IPS-20b (cell line): ENCODE measurements around the gene PPM1F.
A peak's percentile ranks its signal among the peaks of the same experiment; 100 is the strongest.

Experiments
- H3K27ac ChIP-seq: one replicate; pipeline ENCODE4 v1.5.1; 2013; ENCODE audit warnings: low read length
- H3K27me3 ChIP-seq: 2 replicates; pipeline ENCODE4 v1.6.1; 2013; ENCODE audit warnings: mild to moderate bottlenecking, low read length, inconsistent platforms; ENCODE audit not compliant: insufficient read depth
- H3K36me3 ChIP-seq: 2 replicates; pipeline ENCODE4 v1.6.1; 2013; ENCODE audit warnings: low read depth, mild to moderate bottlenecking, inconsistent platforms, low read length, moderate library complexity; ENCODE audit not compliant: insufficient read depth
- H3K4me1 ChIP-seq: 2 replicates; pipeline ENCODE4 v1.6.1; 2013; ENCODE audit warnings: mild to moderate bottlenecking, control low read depth, inconsistent platforms, low read length, moderate library complexity; ENCODE audit not compliant: insufficient read depth
- H3K4me3 ChIP-seq: 2 replicates; pipeline ENCODE4 v1.5.1; 2013; ENCODE audit warnings: mild to moderate bottlenecking, low read length, inconsistent platforms
- H3K9ac ChIP-seq: 2 replicates; pipeline ENCODE4 v1.6.1; 2013; ENCODE audit warnings: low read depth, mild to moderate bottlenecking, inconsistent platforms, low read length, moderate library complexity
- H3K9me3 ChIP-seq: 2 replicates; pipeline ENCODE4 v1.6.1; 2013; ENCODE audit warnings: mild to moderate bottlenecking, low read depth, low read length, inconsistent platforms; ENCODE audit not compliant: insufficient read depth

The PPM1F gene

GRCh38 chr22:21989049-21989448, 36.4 kb upstream of the PPM1F start:
- no peak overlapping the region for H3K4me3 ChIP-seq
- H3K27ac ChIP-seq: no peak overlapping the region
- no peak overlapping the region for H3K9ac ChIP-seq
- peaks cover 85% of the 10 kb centered on the region for H3K27me3 ChIP-seq
- H3K4me1 ChIP-seq: no peaks in the 10 kb centered on the region
- no peaks in the 10 kb centered on the region for H3K36me3 ChIP-seq
- H3K9me3 ChIP-seq: no peaks in the 10 kb centered on the region

DNA sequence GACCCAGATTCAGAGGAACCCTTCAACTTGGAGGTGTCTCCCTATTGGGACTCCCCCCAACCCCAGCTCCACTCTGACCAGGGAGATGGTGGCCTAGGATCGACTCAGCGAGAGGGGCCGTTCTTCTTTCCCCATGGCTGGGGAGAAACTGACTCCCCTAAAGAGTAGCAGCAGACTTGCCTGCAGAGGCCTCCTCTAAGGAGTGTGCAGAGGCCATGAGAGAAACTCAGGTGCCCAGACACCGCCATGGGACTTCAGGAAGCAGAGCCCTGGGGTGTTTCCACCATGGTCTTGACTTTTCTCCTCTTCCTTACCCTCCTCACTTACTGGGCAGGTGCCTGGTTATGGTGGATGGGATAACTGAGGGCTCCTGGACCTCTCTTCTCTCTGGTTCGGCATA, 32.6 kb upstream of the PPM1F start:
- Histone ChIP-seq H3K9ac (no peak overlapping the region), H3K4me1 (no peaks in the 10 kb centered on the region), H3K36me3 (no peaks in the 10 kb centered on the region; the same call in 1 of the 2 replicates), H3K4me3 (no peak overlapping the region), H3K27ac (no peak overlapping the region), H3K27me3 (peaks cover 47% of the 10 kb centered on the region), H3K9me3 (no peaks in the 10 kb centered on the region)

DNA sequence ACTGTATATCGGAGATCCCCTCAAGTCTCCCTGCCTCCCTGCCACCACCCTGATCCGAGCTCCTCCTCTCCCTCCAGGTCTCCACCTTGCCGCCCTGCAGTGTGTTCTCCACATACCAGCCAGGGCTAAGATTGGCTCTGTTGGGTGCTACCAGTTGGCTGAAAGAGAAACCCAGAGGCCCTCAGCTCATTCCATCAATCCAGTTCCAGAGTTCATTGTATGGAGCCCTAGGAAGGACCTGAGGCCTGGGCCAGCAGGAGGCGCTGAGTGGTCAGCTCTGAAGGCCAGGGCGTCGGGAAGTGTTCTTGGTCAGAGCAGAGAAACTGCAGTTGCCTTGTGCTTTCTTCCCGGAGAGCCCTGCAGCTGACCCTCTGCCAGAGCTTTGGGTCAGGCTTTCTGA, 32.1 kb upstream of the PPM1F start:
- H3K4me3 ChIP-seq: no peak overlapping the region

GRCh38 chr22:21982338-21982965, 29.8 kb upstream of the PPM1F start, which contains the start of gene TOP3B:
TOP3B (minus strand) TSS chr22:21982787; CDS start chr22:21975709, 7,078 bp downstream.
- Histone ChIP-seq H3K4me3 (peak within 1 kb of the TSS; percentile 98), H3K4me1 (no peaks in the 10 kb centered on the region), H3K27me3 (peaks cover 19% of the 10 kb centered on the region), H3K9me3 (no peaks in the 10 kb centered on the region), H3K27ac (peak within 1 kb of the TSS; percentile 81), H3K9ac (peak within 1 kb of the TSS; percentile 95), H3K36me3 (no peaks in the 10 kb centered on the region; the same call in 1 of the 2 replicates)

More for the DNA sequence above, 32.1 kb upstream of the PPM1F start:
- Histone ChIP-seq H3K4me1 (no peaks in the 10 kb centered on the region), H3K9me3 (no peaks in the 10 kb centered on the region), H3K36me3 (no peaks in the 10 kb centered on the region; the same call in 1 of the 2 replicates), H3K27me3 (peaks cover 42% of the 10 kb centered on the region), H3K9ac (no peak overlapping the region), H3K27ac (no peak overlapping the region)

GRCh38 chr22:21981874-21982273, 29.2 kb upstream of the PPM1F start:
- no peaks in the 10 kb centered on the region for H3K4me1 ChIP-seq
- H3K27me3 ChIP-seq: peaks cover 13% of the 10 kb centered on the region
- peak overlapping the region; percentile 81 for H3K27ac ChIP-seq
- H3K9ac ChIP-seq: peak overlapping the region; percentile 95
- no peaks in the 10 kb centered on the region for H3K9me3 ChIP-seq
- peak overlapping the region; percentile 98 for H3K4me3 ChIP-seq
- no peaks in the 10 kb centered on the region; the same call in 1 of the 2 replicates for H3K36me3 ChIP-seq

DNA sequence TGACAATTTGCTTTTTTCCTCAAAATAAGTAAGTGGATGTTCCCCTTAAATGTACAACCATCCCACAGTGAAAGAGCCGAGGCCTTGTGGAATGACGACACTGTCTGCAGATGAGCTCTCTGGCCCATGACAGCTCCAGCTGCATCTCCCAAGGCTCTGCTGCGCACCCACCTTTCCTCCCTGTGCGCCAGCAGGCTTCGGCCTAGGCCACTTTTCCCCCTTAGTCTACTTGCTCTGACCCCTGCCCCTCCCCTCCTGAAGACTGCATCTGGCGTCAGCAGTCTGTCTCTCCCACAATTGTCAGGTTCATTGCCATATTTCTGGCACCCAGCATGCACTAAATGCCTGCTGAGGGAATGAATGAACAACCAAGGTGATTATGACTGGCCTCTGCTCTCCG, 27.9 kb upstream of the PPM1F start:
- Histone ChIP-seq H3K9me3 (no peaks in the 10 kb centered on the region), H3K4me3 (no peak overlapping the region), H3K27ac (no peak overlapping the region), H3K27me3 (peaks cover 6% of the 10 kb centered on the region), H3K9ac (no peak overlapping the region), H3K36me3 (peaks cover 4% of the 10 kb centered on the region), H3K4me1 (no peaks in the 10 kb centered on the region)

DNA sequence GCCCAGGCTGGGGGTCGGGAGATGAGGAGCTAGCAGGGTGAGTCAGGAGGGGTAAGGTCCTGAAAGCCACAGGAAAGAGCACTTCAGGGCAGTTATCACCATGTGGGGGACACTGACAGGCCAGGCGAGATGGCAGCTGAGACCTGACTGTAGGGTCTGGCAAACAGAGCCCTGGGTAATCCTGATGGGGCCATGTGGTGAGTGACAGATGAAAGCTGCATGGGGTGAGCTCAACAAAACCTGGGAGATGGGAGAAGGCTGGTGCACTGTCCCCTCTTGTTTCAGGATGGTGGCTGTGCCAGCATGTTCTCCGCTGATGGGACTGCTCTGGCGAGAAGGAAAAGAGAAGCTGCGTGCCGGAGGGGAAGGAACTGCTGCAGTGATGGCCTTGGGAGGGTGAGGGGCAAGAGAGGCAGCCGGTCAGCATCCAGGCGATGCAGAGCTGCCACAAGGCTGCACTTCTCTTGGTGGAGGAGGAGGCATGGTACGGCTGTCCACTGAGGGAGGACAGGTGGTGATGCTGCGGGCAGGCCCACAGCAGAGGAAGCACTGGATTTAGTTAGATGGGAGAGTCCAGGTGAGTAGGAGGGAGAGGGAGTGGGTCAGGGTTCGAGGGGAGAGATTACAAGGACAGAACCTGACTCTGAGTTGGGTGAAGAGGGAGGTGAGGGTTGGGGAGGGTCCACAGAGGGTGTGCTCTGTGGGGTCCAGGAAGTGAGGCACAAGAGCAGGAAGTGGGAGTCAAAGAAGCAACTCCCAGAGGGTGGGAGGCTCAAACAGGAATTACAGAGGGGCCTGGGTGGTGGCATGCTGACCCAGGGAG, 26.1 kb upstream of the PPM1F start:
- H3K27ac ChIP-seq: no peak overlapping the region
- no peaks in the 10 kb centered on the region for H3K27me3 ChIP-seq
- H3K4me3 ChIP-seq: no peak overlapping the region
- H3K9me3 ChIP-seq: no peaks in the 10 kb centered on the region
- H3K36me3 ChIP-seq: peaks cover 22% of the 10 kb centered on the region
- no peaks in the 10 kb centered on the region for H3K4me1 ChIP-seq
- H3K9ac ChIP-seq: no peak overlapping the region

DNA sequence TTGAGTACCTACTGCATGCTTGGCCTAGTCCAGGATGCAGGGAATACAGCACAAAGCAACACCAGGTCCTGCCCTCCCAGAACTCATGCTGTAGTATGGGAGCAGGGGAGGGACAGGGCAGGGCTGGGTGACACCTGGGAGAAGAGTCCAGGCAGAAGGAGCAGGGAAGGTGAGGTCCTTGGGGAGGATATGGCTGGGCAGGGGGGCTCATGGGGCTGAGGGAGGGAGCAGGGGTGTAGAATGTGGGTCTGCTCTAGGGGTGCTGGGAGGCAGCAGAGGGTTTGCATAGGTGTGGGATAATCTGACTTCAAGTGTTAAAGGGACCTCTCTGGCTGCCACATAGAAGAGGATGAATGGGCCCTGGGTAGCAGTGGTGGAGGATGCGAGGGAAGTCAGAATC, 25.2 kb upstream of the PPM1F start:
- H3K27ac ChIP-seq: no peak overlapping the region
- no peaks in the 10 kb centered on the region for H3K27me3 ChIP-seq
- H3K36me3 ChIP-seq: peaks cover 31% of the 10 kb centered on the region
- no peaks in the 10 kb centered on the region for H3K9me3 ChIP-seq
- H3K4me3 ChIP-seq: no peak overlapping the region
- H3K9ac ChIP-seq: no peak overlapping the region
- H3K4me1 ChIP-seq: no peaks in the 10 kb centered on the region

DNA sequence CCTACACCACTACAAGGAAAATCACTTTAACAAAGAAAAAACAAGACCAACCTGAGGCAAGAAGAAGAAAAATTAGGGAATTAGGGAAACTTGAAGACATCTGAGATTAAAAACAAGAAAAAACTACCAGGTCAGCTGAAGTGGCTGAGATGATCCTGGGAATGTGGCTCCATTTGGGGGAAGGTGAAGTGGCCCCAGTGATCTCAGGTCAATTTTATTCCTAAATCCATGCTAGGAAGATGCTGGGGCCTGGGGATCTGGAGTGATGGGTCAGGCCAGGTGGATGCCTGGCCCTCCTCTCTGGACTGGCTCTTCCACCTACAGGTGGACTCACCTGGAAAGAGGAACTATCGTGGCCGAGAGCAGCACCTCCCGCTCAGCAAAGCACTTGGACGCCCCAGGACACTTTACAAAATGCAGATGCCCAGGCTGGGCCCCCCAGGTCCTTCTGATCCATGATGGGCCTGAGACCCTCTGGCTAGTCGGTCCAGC, 23.3 kb upstream of the PPM1F start:
- peaks cover 51% of the 10 kb centered on the region for H3K36me3 ChIP-seq
- no peak overlapping the region for H3K9ac ChIP-seq
- no peak overlapping the region for H3K4me3 ChIP-seq
- no peaks in the 10 kb centered on the region for H3K9me3 ChIP-seq
- no peak overlapping the region for H3K27ac ChIP-seq
- no peaks in the 10 kb centered on the region for H3K27me3 ChIP-seq
- no peaks in the 10 kb centered on the region for H3K4me1 ChIP-seq

- no peak overlapping the region for H3K4me3 ChIP-seq
- no peak overlapping the region for H3K27ac ChIP-seq
- peaks cover 57% of the 10 kb centered on the region for H3K36me3 ChIP-seq
- H3K27me3 ChIP-seq: no peaks in the 10 kb centered on the region
- H3K9me3 ChIP-seq: no peaks in the 10 kb centered on the region
- H3K9ac ChIP-seq: no peak overlapping the region
- no peaks in the 10 kb centered on the region for H3K4me1 ChIP-seq
These were observed 22.6 kb upstream of the PPM1F start for GRCh38 chr22:21975273-21975672.

GRCh38 chr22:21974058-21974649, 21.5 kb upstream of the PPM1F start:
- no peaks in the 10 kb centered on the region for H3K27me3 ChIP-seq
- H3K27ac ChIP-seq: no peak overlapping the region
- peaks cover 62% of the 10 kb centered on the region for H3K36me3 ChIP-seq
- no peaks in the 10 kb centered on the region for H3K4me1 ChIP-seq
- no peak overlapping the region for H3K4me3 ChIP-seq
- H3K9ac ChIP-seq: no peak overlapping the region
- H3K9me3 ChIP-seq: no peaks in the 10 kb centered on the region
